Stimulated activated naive B cell treated with anti-CD40 and anti-IgM and Interleukin-4, amounts not matched to agents 10 μg/mL and 1 μg/mL and 100 μg/mL, for 72 hours (primary cell): ENCODE measurements around the gene INKA2.
A peak's percentile ranks its signal among the peaks of the same experiment; 100 is the strongest.

Experiments used
- ATAC-seq, 2 donors: fragments of 150-1000 bp; cut with Tn5 transposase; replicated peaks; 2 replicates each; pipeline ENCODE4 v1.10.0; 2021; ENCODE audit warnings: moderate library complexity in 1 of 2
- DNase-seq: peaks from one replicate; pipeline ENCODE4 v3.0.0; 2021
- H3K27ac Mint-ChIP-seq: one replicate; pipeline ENCODE4 v1.8.0; 2022; ENCODE audit warnings: mild to moderate bottlenecking, mixed read lengths
- H3K27me3 Mint-ChIP-seq, 2 donors: one replicate each; pipeline ENCODE4 v1.8.0; 2022; ENCODE audit warnings: mixed read lengths in 2 of 2
- H3K36me3 Mint-ChIP-seq, 2 donors: one replicate each; pipeline ENCODE4 v1.8.0; 2022; ENCODE audit warnings: mixed read lengths in 2 of 2, mild to moderate bottlenecking in 1 of 2
- H3K4me1 Mint-ChIP-seq, 2 donors: one replicate each; pipeline ENCODE4 v1.8.0; 2022; ENCODE audit warnings: mixed read lengths in 2 of 2, mild to moderate bottlenecking in 1 of 2
- H3K4me3 Mint-ChIP-seq, 2 donors: one replicate each; pipeline ENCODE4 v1.8.0; 2022; ENCODE audit warnings: mild to moderate bottlenecking in 2 of 2, mixed read lengths in 2 of 2, moderate library complexity in 1 of 2
- H3K9me3 Mint-ChIP-seq, 2 donors: one replicate each; pipeline ENCODE4 v1.8.0; 2022; ENCODE audit warnings: mixed read lengths in 2 of 2, mild to moderate bottlenecking in 1 of 2

The INKA2 gene

GRCh38 chr1:111733183-111733991 lies 5.8 kb downstream of the INKA2 start:
- H3K4me3 Mint-ChIP-seq = no peak overlapping the region
- no peaks in the 10 kb centered on the region for H3K9me3 Mint-ChIP-seq
- peaks cover 0 to 7% of the 10 kb centered on the region in 2 donors for H3K27me3 Mint-ChIP-seq
- peaks cover 11 to 14% of the 10 kb centered on the region in 2 donors for H3K4me1 Mint-ChIP-seq
- no peak for DNase-seq
- peak; percentile 49 to 58 for ATAC-seq
- H3K27ac Mint-ChIP-seq = peak overlapping the region; percentile 79
- peaks cover 0 to 11% of the 10 kb centered on the region in 2 donors for H3K36me3 Mint-ChIP-seq

GRCh38 chr1:111732718-111733117 lies 6.5 kb downstream of the INKA2 start:
- H3K36me3 Mint-ChIP-seq = peaks cover 0 to 15% of the 10 kb centered on the region in 2 donors
- no peak overlapping the region for H3K27ac Mint-ChIP-seq
- H3K27me3 Mint-ChIP-seq = peaks cover 0 to 3% of the 10 kb centered on the region in 2 donors
- H3K4me1 Mint-ChIP-seq = peaks cover 5 to 11% of the 10 kb centered on the region in 2 donors
- DNase-seq = no peak
- H3K9me3 Mint-ChIP-seq = no peaks in the 10 kb centered on the region
- H3K4me3 Mint-ChIP-seq = no peak overlapping the region
- ATAC-seq = no peak

GRCh38 chr1:111731956-111732355 lies 7.2 kb downstream of the INKA2 start:
- H3K9me3 Mint-ChIP-seq = no peaks in the 10 kb centered on the region
- peaks cover 0 to 8% of the 10 kb centered on the region in 2 donors for H3K4me1 Mint-ChIP-seq
- H3K27ac Mint-ChIP-seq = no peak overlapping the region
- H3K27me3 Mint-ChIP-seq = no peaks in the 10 kb centered on the region
- no peak for ATAC-seq
- no peak overlapping the region for H3K4me3 Mint-ChIP-seq
- peaks cover 3 to 20% of the 10 kb centered on the region in 2 donors for H3K36me3 Mint-ChIP-seq
- DNase-seq = no peak

GRCh38 chr1:111730706-111731105 lies 8.5 kb downstream of the INKA2 start:
- Mint-ChIP-seq H3K4me1 (peaks cover 0 to 8% of the 10 kb centered on the region in 2 donors), H3K36me3 (peaks cover 3 to 20% of the 10 kb centered on the region in 2 donors), H3K27ac (no peak overlapping the region), H3K9me3 (no peaks in the 10 kb centered on the region), H3K27me3 (no peaks in the 10 kb centered on the region), H3K4me3 (no peak overlapping the region)
- ATAC-seq (no peak), DNase-seq (no peak)

- Mint-ChIP-seq H3K27me3 (no peaks in the 10 kb centered on the region), H3K9me3 (no peaks in the 10 kb centered on the region), H3K4me3 (no peak overlapping the region), H3K4me1 (peaks cover 0 to 8% of the 10 kb centered on the region in 2 donors), H3K27ac (no peak overlapping the region), H3K36me3 (peaks cover 3 to 23% of the 10 kb centered on the region in 2 donors)
- no peak for DNase-seq
- ATAC-seq = no peak
These were observed 9.1 kb downstream of the INKA2 start for GRCh38 chr1:111729946-111730681.

GRCh38 chr1:111729271-111729921 lies 9.8 kb downstream of the INKA2 start:
- H3K27ac Mint-ChIP-seq = no peak overlapping the region
- no peaks in the 10 kb centered on the region for H3K9me3 Mint-ChIP-seq
- ATAC-seq (no peak), DNase-seq (no peak)
- H3K36me3 Mint-ChIP-seq = peaks cover 3 to 23% of the 10 kb centered on the region in 2 donors
- H3K4me1 Mint-ChIP-seq = peaks cover 0 to 8% of the 10 kb centered on the region in 2 donors
- no peaks in the 10 kb centered on the region for H3K27me3 Mint-ChIP-seq
- H3K4me3 Mint-ChIP-seq = no peak overlapping the region

- Mint-ChIP-seq H3K27me3 (no peaks in the 10 kb centered on the region), H3K4me1 (peaks cover 10 to 14% of the 10 kb centered on the region in 2 donors), H3K36me3 (peaks cover 3 to 23% of the 10 kb centered on the region in 2 donors), H3K27ac (no peak overlapping the region), H3K9me3 (no peaks in the 10 kb centered on the region), H3K4me3 (no peak overlapping the region)
- ATAC-seq (no peak), DNase-seq (no peak)
These were observed 12.1 kb downstream of the INKA2 start for GRCh38 chr1:111727056-111727455.

GRCh38 chr1:111725192-111725591 lies 14.0 kb downstream of the INKA2 start:
- DNase-seq (no peak), ATAC-seq (no peak)
- peaks cover 6 to 34% of the 10 kb centered on the region in 2 donors for H3K36me3 Mint-ChIP-seq
- H3K9me3 Mint-ChIP-seq = no peaks in the 10 kb centered on the region
- H3K4me1 Mint-ChIP-seq = peaks cover 21 to 31% of the 10 kb centered on the region in 2 donors
- H3K27ac Mint-ChIP-seq = peak overlapping the region; percentile 15
- no peak overlapping the region for H3K4me3 Mint-ChIP-seq
- no peaks in the 10 kb centered on the region for H3K27me3 Mint-ChIP-seq

GRCh38 chr1:111723871-111724270 lies 15.3 kb downstream of the INKA2 start:
- peaks cover 6 to 41% of the 10 kb centered on the region in 2 donors for H3K36me3 Mint-ChIP-seq
- no peaks in the 10 kb centered on the region for H3K9me3 Mint-ChIP-seq
- H3K27me3 Mint-ChIP-seq = no peaks in the 10 kb centered on the region
- peaks cover 24 to 31% of the 10 kb centered on the region in 2 donors for H3K4me1 Mint-ChIP-seq
- H3K27ac Mint-ChIP-seq = no peak overlapping the region
- no peak overlapping the region for H3K4me3 Mint-ChIP-seq
- DNase-seq (no peak), ATAC-seq (no peak)

GRCh38 chr1:111723091-111723806 lies 15.9 kb downstream of the INKA2 start:
- peaks cover 6 to 45% of the 10 kb centered on the region in 2 donors for H3K36me3 Mint-ChIP-seq
- H3K27me3 Mint-ChIP-seq = no peaks in the 10 kb centered on the region
- H3K27ac Mint-ChIP-seq = peak overlapping the region; percentile 49
- no peaks in the 10 kb centered on the region for H3K9me3 Mint-ChIP-seq
- peaks cover 24 to 31% of the 10 kb centered on the region in 2 donors for H3K4me1 Mint-ChIP-seq
- no peak for DNase-seq
- ATAC-seq = no peak
- no peak overlapping the region for H3K4me3 Mint-ChIP-seq

- Mint-ChIP-seq H3K36me3 (peaks cover 17 to 55% of the 10 kb centered on the region in 2 donors), H3K9me3 (no peaks in the 10 kb centered on the region), H3K27ac (peak overlapping the region; percentile 93), H3K4me1 (peaks cover 27 to 44% of the 10 kb centered on the region in 2 donors), H3K4me3 (peak overlapping the region; percentile 28 to 30), H3K27me3 (no peaks in the 10 kb centered on the region)
- ATAC-seq = peak; percentile 3 to 6
- DNase-seq = no peak
These were observed 18.0 kb downstream of the INKA2 start for GRCh38 chr1:111720977-111721786.

GRCh38 chr1:111720274-111720976 lies 18.8 kb downstream of the INKA2 start:
- Mint-ChIP-seq H3K27me3 (no peaks in the 10 kb centered on the region), H3K36me3 (peaks cover 17 to 55% of the 10 kb centered on the region in 2 donors), H3K4me1 (peaks cover 27 to 44% of the 10 kb centered on the region in 2 donors), H3K9me3 (no peaks in the 10 kb centered on the region), H3K27ac (peak overlapping the region; percentile 93), H3K4me3 (peak overlapping the region; percentile 5 to 46)
- ATAC-seq (peak in 1 of 2 donors; percentile 8), DNase-seq (no peak)
